Body of pancreas (tissue), 4 donors: ENCODE results near the gene PYGO2. TPM values are rescaled to one million over a fixed set of nuclear protein-coding genes. Genes with fewer than 3 reads are reported as not detected.
"Not testable (repeated sequence)": the region's sequence is repeated elsewhere in the genome, so short reads cannot be mapped to it uniquely, and the experiment has no call there.

Source experiments
- ATAC-seq: fragments of 150-250 bp; one replicate; pipeline ENCODE4 v1.9.1; 2016
- DNase-seq, 4 donors: peaks; one replicate each; pipeline ENCODE4 v3.0.0-alpha.2; 2019
- H3K27ac ChIP-seq, 4 donors: fragments of 200-600 bp; sonication (generic); 1 replicate in 3 of 4; 2 replicates in 1 of 4; pipeline versions ENCODE4 v1.5.1 to v1.6.1; 2016 to 2019; ENCODE audit warnings: mild to moderate bottlenecking in 1 of 4, mixed read lengths in 1 of 4, moderate library complexity in 1 of 4
- H3K27me3 ChIP-seq, 2 donors: fragments of 200-600 bp; sonication (generic); one replicate each; pipeline ENCODE4 v1.6.0; 2016; ENCODE audit warnings: mild to moderate bottlenecking in 1 of 2
- H3K36me3 ChIP-seq, 2 donors: fragments of 200-600 bp; sonication (generic); replicated peaks in 1 of 2; 2 replicates each; pipeline ENCODE4 v1.5.1; 2016; ENCODE audit warnings: low read depth in 2 of 2; ENCODE audit not compliant: insufficient read depth in 1 of 2
- H3K4me1 ChIP-seq: fragments of 200-600 bp; sonication (generic); one replicate; pipeline ENCODE4 v1.6.0; 2016
- H3K4me3 ChIP-seq, 2 donors: fragments of 200-600 bp; sonication (generic); 1 replicate in 1 of 2; 2 replicates in 1 of 2; pipeline ENCODE4 v1.5.1; 2016 to 2019
- H3K9me3 ChIP-seq, 3 donors: fragments of 200-600 bp; sonication (generic); 1 replicate in 2 of 3; 2 replicates in 1 of 3; pipeline ENCODE4 v1.5.1; 2016
- CTCF ChIP-seq, 7 experiments: fragments of 450-650 bp in 4 of 7; fragments of 200-600 bp in 3 of 7; sonication (generic) in 3 of 7; IDR thresholded peaks; one replicate each; pipeline ENCODE4 v1.5.1; 2016 to 2019; ENCODE audit warnings: antibody characterized with exemption in 7 of 7
- POLR2A ChIP-seq, 3 donors: fragments of 450-650 bp; IDR thresholded peaks; one replicate each; pipeline ENCODE4 v1.6.1; 2016; ENCODE audit warnings: antibody characterized with exemption in 3 of 3, mild to moderate bottlenecking in 2 of 3
- WGBS, 2 donors: methylation state at CpG; one replicate each; pipeline ENCODE4 v1.1.5; 2017; 5-methylcytosine and 5-hydroxymethylcytosine counted together
- intact Hi-C: fragments of 100-400 bp; cut with DNase I; formaldehyde crosslinking; loops from one replicate; pipeline ENCODE4 v1.15.1; 2023
- microRNA-seq, 2 donors: library from miRNA; unstranded; fragments of <30 nt; microRNA quantifications; one replicate each; pipeline ENCODE4, GENCODE V29; 2016; ENCODE audit warnings: borderline number of aligned reads in 2 of 2, borderline replicate concordance in 2 of 2
- small RNA-seq: library from RNA; depleted of rRNA; stranded (forward); fragments of <200 nt; gene quantifications from one replicate; pipeline ENCODE3, GENCODE V24; 2016
- total RNA-seq, 2 donors: library from RNA; depleted of rRNA; stranded (reverse); fragments of >200 nt; gene quantifications; one replicate each; pipeline ENCODE4 v1.1.0, GENCODE V29; 2016

PYGO2 gene
- total RNA-seq, 2 donors from 2014 or later, result 10.9 to 15.2 TPM

DNA sequence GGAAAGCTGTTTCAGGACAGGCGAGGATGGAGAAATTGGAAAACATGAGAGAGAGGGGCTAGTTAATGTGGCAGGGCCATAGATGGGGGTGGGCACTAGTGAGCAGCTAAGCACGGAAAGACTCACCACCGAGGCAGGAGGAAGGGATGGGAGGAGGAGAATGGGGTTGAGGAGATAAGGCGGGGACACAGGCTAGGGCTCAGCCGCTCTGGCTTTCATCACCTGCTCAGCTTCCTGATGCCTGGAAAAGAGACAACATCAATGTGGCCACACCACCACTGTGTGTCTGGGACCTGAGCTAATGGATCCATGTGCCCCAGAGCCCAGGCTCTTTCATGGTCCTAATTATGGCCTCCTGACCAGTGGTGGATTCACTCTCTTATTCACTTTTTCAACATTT lies 52.6 kb downstream of the PYGO2 start:
- Histone ChIP-seq H3K27ac (no peak overlapping the region), H3K4me1 (no peaks in the 10 kb centered on the region), H3K4me3 (no peak overlapping the region), H3K9me3 (no peaks in the 10 kb centered on the region), H3K36me3 (no peaks in the 10 kb centered on the region), H3K27me3 (no peaks in the 10 kb centered on the region)
- intact Hi-C loops, result no loop called here
- TF ChIP-seq CTCF (IDR thresholded peaks at IDR 0.05) (no peak), POLR2A (IDR thresholded peaks at IDR 0.05) (no peak)
- 78 to 86% methylated on average over 5 of the region's 5 CpGs for WGBS, 2 donors
- DNase-seq (no peak), ATAC-seq (no peak)

GRCh38 chr1:154908129-154908528 lies 53.5 kb downstream of the PYGO2 start:
- DNase-seq, H3K9me3 ChIP-seq, H3K4me3 ChIP-seq, intact Hi-C loops, H3K27me3 ChIP-seq, H3K27ac ChIP-seq, H3K36me3 ChIP-seq, ATAC-seq, H3K4me1 ChIP-seq: not testable (repeated sequence)
- 45 to 62% methylated on average over 2 to 3 of the region's 3 CpGs for WGBS, 2 donors

Small RNAs within 50 kb of the gene (microRNA-seq; reads per million reads assigned to microRNA genes)
- gene MIR4258, result 0 reads per million in 2 donors

Small RNAs within 50 kb of the gene (small RNA-seq; reads per million reads assigned to genes)
- gene MIR4258 (not detected), gene RF00017 (not detected)

Other genes with a start within 250 kb of the PYGO2 start
- 1 to 10 TPM in 1 of 2 donors, under 1 TPM in 1; 0.33 to 1.6 TPM for gene KCNN3, start 91.5 kb downstream of the PYGO2 start, total RNA-seq
- 10 to 100 TPM in 1 of 2 donors, 1 to 10 TPM in 1; 7.0 to 18.5 TPM for gene PMVK, start 25.1 kb downstream of the PYGO2 start, total RNA-seq
- gene PBXIP1, start 5.7 kb downstream of the PYGO2 start, total RNA-seq, result 10 to 100 TPM; 26.0 to 60.7 TPM
- 10 to 100 TPM; 38.1 to 45.5 TPM for gene SHC1, start 9.0 kb upstream of the PYGO2 start, total RNA-seq
- 10 to 100 TPM; 15.6 to 29.0 TPM for gene CKS1B, start 12.9 kb upstream of the PYGO2 start, total RNA-seq
- 10 to 100 TPM; 10.1 to 51.4 TPM for gene FLAD1, start 21.6 kb upstream of the PYGO2 start, total RNA-seq
- not detected for gene LENEP, start 31.8 kb upstream of the PYGO2 start, total RNA-seq
- 10 to 100 TPM; 30.1 to 34.3 TPM for gene ZBTB7B, start 41.0 kb upstream of the PYGO2 start, total RNA-seq
- 1 to 10 TPM in 1 of 2 donors, under 1 TPM in 1; 0.33 to 1.8 TPM for gene DCST2, start 72.0 kb upstream of the PYGO2 start, total RNA-seq
- gene DCST1, start 72.0 kb upstream of the PYGO2 start, total RNA-seq, result not detected
- 10 to 100 TPM; 37.2 to 48.5 TPM for gene ADAM15, start 89.5 kb upstream of the PYGO2 start, total RNA-seq
- 1 to 10 TPM; 4.7 to 5.6 TPM for gene EFNA4, start 102.0 kb upstream of the PYGO2 start, total RNA-seq
- 1 to 10 TPM in 1 of 2 donors, not detected in 1; 1.8 TPM for gene EFNA3, start 117.1 kb upstream of the PYGO2 start, total RNA-seq
- 10 to 100 TPM; 10.5 to 20.2 TPM for gene EFNA1, start 166.1 kb upstream of the PYGO2 start, total RNA-seq
- 10 to 100 TPM; 13.7 to 25.7 TPM for gene SLC50A1, start 174.1 kb upstream of the PYGO2 start, total RNA-seq
- gene DPM3, start 178.7 kb upstream of the PYGO2 start, total RNA-seq, result 100 to 1,000 TPM in 1 of 2 donors, 1 to 10 TPM in 1; 6.2 to 106 TPM
- 10 to 100 TPM; 46.4 to 71.5 TPM for gene KRTCAP2, start 211.5 kb upstream of the PYGO2 start, total RNA-seq
- under 1 TPM in 1 of 2 donors, not detected in 1; 0.26 TPM for gene TRIM46, start 212.1 kb upstream of the PYGO2 start, total RNA-seq
- 10 to 100 TPM; 15.0 to 21.1 TPM for gene THBS3, start 246.1 kb upstream of the PYGO2 start, total RNA-seq
- 10 to 100 TPM in 1 of 2 donors, 1 to 10 TPM in 1; 5.9 to 16.3 TPM for gene MTX1, start 246.9 kb upstream of the PYGO2 start, total RNA-seq